GM10266 (cell line): ENCODE data around the gene CHERP.
"Not testable (repeated sequence)": the region's sequence is repeated elsewhere in the genome, so short reads cannot be mapped to it uniquely, and the experiment has no call there.

Experiments used
- DNase-seq: peaks from one replicate; pipeline ENCODE4 v3.0.0; 2012; ENCODE audit errors: extremely low spot score
- CTCF ChIP-seq: IDR thresholded peaks from 2 replicates; pipeline ENCODE4 v1.5.1; 2012; ENCODE audit warnings: mild to moderate bottlenecking, low read depth; ENCODE audit not compliant: control insufficient read depth, insufficient read depth; ENCODE audit errors: missing control alignments

CHERP gene

DNA sequence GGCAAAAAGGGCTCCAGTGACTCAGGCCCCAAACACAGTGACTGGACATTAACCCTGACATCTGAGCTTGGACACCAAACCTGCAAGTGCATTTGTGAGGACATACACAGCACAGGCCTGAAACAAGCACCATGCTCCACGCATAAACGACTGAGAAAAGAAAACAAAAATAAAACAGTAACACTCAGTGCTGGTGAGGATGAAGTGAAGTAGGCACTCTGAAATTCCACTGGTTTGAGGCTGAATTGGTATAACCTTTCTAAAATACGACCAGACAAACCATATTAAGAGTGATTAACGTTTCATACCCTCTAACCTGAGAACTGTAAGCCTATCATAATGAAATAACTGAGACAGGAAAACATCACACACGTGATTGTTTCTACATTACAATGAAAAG is 24.5 kb upstream of the CHERP start:
- no peak for TF ChIP-seq CTCF
- DNase-seq = no peak

DNA sequence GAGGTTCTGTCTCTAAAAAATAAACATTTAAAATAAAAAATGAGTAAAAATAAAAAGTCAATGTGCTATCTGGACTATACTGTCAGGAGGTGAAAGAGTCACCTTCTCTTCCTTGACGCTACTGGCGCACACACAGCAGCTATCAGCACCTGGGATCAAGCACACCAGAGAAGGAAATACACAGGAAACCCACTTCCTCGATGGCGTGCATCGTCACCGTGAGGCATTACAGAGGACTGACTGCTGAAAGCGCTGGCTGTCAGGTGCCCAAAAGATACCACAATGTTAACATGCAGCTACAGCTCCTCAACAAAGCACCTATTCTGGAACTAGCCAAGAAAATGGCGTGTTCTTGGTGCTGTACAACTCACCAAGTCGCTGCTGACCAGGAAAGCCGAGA is 23.9 kb upstream of the CHERP start:
- no peak for TF ChIP-seq CTCF
- DNase-seq = no peak

- DNase-seq = no peak
- TF ChIP-seq CTCF = no peak
Measured at GRCh38 chr19:16564842-16565241, 22.6 kb upstream of the CHERP start.

GRCh38 chr19:16562608-16563025 is 20.4 kb upstream of the CHERP start:
- no peak for DNase-seq
- no peak for TF ChIP-seq CTCF

DNA sequence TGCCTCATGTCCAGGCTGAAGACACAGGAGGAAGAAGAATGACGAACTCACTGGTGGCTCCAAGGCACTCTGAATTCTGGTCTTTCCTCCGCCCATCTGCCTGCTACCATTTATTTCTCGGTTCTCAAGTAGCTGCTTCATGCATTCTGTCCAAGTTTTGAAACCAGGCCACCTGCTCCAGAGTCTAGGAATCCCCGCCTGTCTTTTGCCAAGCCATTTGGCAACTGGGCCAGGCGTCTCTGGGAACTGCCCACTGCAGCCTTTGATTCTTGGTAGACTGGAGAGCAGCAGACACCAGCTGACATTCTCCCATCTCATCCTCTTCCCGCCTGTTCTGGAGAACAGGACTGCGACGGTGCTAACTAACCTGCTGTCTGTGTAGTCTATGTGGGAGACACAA is 19.1 kb upstream of the CHERP start:
- DNase-seq = no peak
- TF ChIP-seq CTCF = no peak

DNA sequence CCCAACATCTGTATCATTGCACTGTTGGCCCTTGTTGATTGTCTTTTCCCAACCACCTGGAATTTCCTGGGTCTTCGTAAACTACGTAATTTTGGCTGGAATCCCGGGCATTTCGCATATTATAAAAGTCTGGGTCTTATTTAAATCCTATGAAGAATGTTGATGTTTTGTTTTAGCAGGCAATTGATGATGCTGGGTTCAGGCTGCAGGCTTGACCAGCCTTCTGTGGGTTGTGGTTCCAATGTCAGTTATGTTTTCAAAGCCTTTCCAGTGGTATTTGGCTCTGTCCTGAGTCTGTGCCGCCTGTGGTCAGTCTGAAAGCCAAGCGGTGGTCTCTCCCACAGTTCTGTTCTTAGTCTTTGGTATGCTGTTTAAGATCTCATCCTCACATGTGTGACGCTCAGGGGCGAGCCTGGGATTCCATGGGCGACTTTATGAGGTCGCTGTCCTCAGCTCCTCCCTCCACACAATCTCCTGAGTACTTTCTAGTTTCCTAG is 17.6 kb upstream of the CHERP start:
- no peak for DNase-seq
- TF ChIP-seq CTCF = no peak

GRCh38 chr19:16554776-16555175 is 12.5 kb upstream of the CHERP start:
- DNase-seq = no peak
- no peak for TF ChIP-seq CTCF

DNA sequence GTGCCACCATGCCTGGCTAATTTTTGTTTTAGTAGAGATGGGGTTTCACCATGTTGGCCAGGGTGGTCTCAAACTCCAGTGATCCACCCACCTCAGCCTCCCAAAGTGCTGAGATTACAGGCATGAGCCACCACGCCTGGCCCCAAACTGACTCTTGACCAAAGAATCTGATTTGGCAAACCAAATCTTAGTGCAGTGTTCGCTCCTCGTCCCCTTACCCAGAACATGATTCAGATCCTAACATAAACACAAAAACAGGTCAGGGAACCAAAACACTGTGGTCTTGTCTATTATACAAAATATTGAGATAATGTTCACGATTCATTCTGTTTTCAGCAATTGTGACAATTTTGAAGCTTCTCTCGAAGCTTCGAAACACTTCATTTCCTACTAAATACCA is 9.7 kb upstream of the CHERP start:
- not testable (repeated sequence) for DNase-seq
